SU-DHL-6 (cell line): ENCODE data around the gene COX5A.

Experiments used
- CTCF ChIP-seq: fragments of 200-600 bp; sonication (generic); IDR thresholded peaks from one replicate; pipeline ENCODE4 v1.5.1; 2017; ENCODE audit warnings: antibody characterized with exemption, mild to moderate bottlenecking, low read length, moderate library complexity; ENCODE audit not compliant: insufficient read depth, poor library complexity, severe bottlenecking
- EZH2phosphoT487 ChIP-seq: fragments of 200-600 bp; sonication (generic), shearing (Covaris generic); conservative IDR thresholded peaks from 2 replicates; pipeline ENCODE4 v1.6.1; 2018; ENCODE audit warnings: mild to moderate bottlenecking, antibody characterized with exemption, low read length, moderate library complexity, mixed read lengths

GRCh38 chr15:74937590-74938371 lies at the start of gene COX5A:
- no peak for TF ChIP-seq CTCF
- no peak for TF ChIP-seq EZH2phosphoT487
